ENCODE data around the gene BIRC5.
"Not testable (repeated sequence)": the region's sequence is repeated elsewhere in the genome, so short reads cannot be mapped to it uniquely, and the experiment has no call there.

Gene BIRC5

DNA sequence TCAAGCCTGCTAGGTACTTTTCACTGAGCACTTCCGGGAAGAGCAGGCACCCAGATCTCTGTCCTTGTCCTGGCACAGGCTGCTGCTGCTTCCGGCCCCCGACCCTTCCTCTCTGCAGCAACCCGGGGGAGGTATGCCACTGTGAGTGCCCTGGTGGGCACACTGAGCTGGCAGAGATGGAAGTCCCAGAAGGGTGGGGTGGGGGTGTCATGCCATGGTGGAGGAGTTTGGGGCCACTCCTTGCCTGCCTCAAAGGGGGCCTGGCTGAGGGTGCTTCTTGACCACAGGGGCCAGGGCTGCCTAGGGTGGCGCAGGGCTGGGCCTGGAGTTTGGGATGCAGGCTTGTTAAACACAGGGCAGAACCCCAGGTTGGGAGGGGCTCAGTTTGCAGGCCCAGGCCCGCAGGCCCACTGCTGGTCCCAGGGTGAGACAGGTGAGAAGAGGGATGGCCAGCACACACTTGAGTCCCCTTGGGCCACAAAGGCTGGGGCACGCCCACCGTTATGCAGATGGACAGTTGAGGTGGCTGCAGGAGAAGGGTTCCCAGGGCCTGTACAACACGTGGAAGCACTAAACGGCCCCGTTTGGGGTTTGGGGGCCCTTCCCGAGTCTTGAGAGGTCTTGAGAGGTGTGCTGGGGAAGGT lies 26.1 kb downstream of the BIRC5 start:
- DNase-seq (ENCODE audit: low read depth in 2 of 2) = no peak

DNA sequence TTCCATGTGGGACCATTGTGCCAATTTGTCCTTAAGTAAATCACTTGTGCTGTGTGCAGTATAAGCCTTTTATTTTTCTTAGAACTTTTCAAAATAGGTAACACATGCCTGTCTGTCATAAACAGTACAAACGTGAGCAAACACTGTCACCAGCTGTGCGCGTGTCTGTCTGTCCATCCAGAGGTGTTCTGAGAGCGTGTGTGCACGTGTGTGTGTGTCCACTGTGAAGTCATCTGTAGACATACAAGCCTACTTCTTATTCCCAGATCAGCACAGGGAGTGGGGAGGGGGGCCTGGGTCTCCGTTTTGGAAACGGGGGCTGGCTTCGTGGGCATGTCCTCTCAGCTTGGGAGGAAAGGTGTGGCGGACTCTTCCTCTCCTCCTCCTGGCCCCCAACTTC lies 26.8 kb downstream of the BIRC5 start:
- DNase-seq (ENCODE audit: low read depth in 2 of 2) = no peak

DNA sequence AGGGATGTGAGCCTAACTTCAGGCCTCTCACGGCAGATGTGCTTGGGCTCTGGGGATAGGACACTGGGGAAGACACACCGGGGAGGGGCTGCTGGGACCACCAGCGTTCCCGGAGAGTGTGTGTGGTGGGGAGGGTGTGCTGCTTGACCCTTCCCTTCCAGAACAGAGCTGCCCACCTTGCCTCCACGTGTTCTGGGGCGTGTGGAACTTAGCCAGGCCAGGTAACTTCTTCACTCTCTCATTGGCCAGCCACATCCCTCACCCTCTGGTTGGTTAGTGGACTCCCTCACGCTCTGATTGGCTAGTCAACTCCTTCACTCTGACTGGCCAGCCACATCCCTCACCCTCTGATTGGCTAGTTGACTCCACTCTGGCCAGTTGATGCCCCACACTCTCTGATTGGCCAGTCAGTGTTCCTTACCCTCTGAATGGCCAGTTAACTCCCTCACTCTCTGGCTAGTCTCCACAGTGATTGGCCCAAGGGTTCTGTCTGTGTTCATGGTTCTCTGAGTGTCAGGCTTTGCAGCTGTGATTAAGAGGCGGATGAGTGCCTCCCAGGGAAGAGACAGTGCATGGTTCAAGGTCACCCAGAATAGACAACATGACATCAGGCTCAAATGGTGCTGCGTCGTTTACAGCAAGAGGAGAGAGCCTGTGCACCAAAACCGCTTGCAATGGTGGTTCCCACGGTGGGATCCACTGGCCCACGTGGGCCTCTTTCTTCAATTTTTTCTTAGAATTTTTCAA lies 27.4 kb downstream of the BIRC5 start:
- DNase-seq (ENCODE audit: low read depth in 2 of 2) = no peak

DNA sequence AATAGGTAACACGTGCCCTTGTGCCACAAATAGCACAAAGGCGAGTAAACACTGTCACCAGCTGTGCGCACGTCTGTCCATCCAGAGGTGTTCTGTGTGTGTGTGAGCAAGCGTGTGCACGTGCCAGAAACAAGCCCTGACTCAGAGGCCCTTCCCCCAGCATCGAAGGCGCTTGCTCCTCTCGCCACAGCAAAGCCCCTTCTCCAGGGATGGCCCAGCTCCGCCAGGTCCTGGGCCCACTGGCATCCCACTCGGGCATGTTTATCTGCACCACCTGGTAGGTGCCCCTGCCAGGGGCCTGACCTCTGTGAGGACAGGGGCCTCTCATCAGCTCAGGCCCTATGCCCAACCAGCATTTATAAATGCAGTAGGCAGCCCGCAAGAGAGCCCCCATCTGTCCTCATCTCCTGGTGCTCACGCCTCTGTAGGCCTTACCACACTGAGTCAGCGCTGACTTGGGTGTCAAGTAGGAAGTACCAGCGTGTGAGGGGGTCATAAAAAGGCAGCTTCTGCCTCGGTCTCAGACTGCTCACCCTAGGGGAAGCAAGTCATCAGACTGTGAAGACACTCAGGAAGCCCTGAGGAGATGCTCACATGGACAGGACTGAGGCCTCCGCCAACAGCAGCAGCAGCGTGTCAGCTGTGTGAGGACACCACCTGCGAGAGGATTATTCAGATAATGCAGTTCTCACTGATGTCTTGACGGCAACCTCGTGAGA lies 28.1 kb downstream of the BIRC5 start:
- DNase-seq (ENCODE audit: low read depth in 2 of 2) = no peak

DNA sequence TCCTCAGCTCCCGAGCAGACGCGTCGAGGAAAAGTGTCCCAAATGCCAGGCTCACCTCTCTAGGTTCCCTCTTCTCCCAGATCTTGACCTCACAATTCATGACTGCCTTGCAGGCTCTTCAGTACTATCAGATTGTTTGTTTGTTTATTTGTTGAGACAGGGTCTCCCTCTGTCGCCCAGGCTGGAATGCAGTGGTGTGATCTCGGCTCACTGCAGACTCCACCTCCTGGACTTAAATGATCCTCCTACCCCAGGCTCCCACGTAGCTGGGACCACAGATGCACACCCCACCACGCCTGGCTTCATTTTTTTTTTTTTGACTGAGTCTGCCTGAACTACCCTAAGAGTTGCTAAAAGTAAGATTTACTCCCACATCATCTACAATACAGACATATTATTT lies 33.3 kb downstream of the BIRC5 start:
- DNase-seq (ENCODE audit: low read depth in 2 of 2) = no peak

DNA sequence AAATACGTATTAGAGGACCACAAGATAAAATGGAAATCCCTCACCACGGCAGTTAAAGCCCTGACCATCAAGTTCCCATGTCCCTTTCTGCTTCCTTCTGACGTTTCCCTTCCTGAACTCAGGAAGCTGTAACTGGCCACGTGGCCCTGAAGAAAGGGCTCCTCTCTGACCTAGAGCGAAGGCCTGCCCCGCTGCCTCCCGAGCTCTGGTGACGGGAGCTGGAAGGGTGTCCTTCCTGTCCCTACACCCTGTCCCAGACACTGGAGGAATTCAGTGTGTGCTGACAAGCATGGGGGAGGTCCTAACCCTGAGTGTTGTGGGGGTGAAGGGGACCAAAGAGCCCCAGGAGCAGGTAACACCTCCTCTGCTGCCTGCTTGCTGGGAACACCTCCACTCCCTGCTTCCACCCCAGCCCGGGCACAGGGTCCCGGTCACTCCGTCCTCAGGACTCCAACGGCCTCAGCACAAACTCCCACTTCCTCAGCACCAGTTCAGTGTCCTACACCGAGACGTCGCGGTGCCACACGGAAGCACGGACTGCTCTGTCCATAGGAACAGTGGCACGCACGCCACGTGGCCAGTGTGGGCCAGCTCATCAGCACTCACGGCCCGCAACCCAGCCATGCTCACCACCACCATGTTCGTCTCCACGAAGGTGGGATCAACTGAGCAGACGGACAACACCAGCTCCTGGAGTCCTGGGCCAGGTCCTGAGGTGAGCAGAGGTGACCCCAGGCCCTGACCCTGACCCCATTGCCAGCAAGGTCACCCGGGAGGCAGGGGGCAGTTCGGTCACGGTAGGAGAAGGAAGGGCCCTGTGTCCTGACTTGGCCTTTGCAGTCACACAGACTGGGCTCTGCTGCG lies 34.2 kb downstream of the BIRC5 start:
- DNase-seq (ENCODE audit: low read depth in 2 of 2) = no peak

DNA sequence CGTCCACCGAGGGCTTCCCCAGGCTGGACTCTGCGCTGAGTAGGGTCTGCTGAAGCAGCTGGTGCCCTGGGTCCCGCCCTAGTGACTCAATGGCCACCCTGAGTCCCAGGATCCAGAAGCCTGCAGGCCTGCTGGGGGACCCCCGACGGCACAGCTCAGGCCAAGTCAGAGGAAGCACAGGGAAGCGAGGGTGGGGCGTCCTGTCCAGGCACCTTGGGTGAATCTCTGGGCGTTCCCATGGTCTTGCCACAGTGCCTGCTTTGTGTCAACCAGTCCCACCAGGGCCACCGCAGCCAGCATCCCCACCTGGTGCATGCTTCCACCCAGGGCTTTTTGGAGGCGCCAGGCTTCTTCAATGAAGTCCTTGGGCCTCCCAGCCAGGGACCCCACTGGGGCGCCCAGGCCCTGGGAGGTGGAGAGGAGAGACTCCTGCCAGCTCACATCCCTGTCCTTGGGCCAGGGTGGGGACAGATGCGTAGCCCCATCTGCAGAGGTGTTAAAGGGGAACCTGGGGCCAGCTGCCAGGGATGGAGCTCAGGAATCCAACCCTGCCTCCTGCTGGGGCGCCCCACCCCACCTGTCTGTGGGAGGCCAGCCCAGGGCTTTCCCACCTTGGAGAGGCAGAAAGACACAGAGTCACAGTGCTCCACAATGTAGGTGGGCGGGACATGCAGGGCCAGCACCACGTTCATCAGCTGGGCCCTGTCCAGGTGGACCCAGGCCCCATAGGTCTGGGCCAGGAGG lies 35.2 kb downstream of the BIRC5 start:
- DNase-seq (ENCODE audit: low read depth in 2 of 2) = no peak

DNA sequence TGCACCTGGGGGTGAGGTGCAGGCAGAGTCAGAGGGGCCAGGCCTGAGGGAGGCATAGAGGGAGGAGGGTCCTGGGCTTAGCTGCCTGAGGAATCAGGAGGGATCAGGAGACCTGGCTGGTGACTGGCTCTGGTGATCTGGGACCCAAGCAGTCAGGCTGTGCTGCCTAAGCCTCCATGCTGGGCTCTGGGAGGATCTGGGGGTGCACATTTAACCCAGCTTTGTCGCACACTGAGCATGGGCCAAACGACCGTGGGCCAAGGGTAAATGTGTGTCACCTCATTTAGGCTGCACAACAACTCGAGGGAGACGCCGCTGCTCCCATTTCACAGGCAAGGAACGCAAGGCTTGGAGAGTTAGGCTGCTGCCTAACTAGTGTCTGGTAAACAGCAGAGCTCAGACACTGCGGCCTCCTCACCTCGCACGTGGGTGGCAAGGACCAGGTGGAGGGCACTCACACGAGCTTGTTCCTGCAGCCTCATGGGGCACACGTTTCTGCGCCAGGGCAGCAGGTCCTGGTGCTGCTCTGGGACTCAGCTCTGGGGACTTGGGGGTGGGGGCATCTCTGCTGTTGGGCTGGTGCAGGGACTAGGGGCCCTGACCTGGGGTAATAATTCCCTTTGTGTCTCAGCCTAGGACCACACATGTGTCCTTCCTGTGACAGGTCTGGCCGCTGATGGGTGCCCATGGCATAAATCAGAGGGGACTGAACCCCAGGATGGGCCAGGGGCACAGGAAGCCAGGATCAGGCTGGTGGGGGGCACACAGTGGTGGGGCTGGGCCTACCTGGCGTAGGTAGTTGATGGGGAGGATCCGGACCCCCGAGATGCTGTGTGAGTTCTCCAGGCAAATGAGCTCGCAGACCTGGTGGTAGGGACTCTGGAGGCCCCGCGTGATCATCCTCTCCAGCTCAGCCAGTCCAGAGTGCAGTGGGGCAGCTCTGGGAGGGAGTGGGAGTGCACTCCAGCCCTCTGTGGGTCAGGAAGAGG lies 36.1 kb downstream of the BIRC5 start:
- no peak for DNase-seq (ENCODE audit: low read depth in 2 of 2)

DNA sequence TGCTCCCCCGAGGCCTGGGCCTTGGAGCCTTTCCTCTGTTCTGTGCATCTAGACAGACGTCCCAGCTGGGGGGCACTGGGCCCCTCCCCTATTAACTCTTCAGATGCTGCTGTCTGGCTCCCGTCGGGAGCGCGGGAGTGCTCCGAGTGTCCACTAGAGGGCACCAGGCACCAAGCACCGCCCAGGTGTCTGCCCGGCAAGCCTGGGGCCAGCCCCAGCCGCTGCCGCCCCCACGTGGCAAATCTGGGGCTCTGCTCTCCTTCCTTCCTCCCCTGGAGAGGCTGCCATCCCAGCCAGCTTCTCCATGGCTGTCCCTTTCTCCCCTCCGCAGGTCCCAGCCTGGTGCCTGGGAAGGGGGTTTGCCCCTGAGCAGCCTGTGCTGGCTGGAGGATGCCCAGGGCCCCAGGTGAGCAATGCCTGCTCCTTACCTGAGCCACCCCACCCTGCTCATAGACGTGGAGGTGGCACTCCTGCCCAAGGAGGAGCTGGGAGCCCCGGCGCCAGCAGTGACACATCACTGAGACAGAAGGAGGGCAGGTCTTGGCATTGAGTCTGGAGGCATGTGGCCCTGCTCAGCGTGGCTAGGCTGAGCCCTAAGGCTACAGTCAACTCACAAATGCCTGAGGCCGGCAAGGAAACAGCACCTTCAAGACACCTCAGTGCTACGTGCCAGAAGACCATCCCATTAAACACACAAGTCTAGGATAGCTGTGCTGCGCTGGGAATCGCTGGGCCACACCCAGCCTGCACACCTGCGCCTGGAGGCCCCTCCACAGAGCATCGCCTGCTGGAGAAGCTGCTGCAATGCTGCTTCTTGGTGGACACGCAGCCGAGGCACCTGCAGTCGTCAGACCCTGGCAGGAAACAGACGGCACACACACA lies 37.1 kb downstream of the BIRC5 start:
- peak; percentile 84 for DNase-seq (ENCODE audit: low read depth in 2 of 2)

DNA sequence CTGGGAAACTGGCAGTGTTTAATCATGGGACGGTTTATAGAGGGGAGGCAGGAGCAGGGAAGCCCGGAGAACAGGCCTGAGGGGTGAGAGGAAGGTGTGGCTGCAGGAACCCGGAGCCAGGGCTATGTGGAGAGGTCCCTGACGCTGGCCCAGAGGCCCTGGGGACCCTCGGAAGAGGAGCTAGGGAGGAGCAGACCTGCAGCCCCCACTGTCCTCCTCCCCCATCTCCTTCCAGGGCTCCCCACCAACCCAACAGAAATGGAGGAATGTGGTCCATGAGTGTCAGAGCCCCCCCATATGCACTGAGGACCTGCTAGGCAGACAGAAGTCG lies 37.7 kb downstream of the BIRC5 start:
- no peak for DNase-seq (ENCODE audit: low read depth in 2 of 2)

DNA sequence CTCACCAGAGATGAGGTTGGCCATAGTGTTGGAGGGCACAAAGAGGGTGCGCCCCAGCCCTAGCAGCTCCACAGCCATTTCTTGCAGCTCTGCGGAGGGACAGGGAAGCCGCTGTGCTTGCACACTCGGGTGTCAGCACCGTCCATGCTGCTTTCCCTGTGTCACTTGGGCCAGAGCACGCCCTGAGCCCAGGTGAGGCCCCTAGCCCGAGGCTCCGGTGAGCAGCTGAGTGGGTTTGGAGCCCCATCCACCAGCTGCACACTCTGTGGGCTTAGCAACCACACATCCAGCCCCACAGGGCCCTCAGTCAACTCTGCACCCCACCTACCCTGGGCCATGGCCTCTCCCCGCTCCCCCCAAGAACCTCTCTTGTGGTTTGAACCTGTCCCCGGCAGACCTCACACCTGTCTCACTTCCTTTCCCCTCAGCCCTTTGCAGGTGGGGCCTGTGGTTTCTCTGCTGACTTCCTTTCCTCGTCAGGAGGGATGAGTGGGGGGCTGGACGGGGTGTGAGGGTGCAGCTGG lies 38.1 kb downstream of the BIRC5 start:
- DNase-seq (ENCODE audit: low read depth in 2 of 2) = no peak

DNA sequence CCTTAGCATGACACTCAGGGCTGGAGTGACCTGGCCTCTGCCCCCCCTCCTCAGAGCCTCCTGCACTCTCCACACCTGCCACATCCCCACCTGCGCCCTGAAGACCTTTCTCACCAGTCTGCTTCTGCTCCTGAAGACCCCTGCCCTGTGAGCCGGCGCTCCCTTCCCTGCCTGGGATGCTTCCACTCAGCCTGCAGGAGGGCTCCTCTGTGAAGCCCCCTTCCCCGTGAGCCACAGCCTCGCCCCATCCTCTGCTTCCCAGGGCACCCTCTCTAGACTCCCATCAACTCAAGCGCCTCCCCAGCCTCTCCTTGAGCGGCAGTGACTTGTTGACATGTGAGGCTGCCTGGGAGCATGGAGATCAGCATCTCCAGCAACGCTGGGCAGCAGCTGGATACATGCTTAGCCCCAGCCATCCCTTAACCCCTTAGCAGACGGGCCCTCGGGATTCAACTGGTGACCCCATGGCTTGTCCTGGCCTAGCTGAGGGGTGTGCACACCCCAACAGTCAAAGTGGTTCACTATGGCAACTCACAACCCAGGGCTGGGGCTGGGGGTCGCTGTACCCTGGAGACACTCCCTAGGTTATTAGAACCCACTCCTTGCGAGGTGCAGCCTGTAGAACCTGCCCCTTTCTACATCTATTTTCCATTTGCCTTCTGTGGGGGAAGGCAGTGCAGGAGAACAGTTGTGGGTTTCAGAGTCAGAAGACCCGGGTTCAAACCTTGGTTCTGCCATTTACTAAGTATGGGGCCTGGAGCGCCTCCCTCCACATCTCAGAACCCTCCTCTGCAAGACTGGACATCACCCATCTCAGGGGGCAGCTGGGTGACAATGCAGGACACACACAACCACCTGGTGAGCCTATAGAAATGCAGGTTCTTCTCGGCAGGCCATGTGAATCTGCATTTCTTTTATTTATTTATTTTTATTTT lies 38.9 kb downstream of the BIRC5 start:
- DNase-seq (ENCODE audit: low read depth in 2 of 2) = no peak

DNA sequence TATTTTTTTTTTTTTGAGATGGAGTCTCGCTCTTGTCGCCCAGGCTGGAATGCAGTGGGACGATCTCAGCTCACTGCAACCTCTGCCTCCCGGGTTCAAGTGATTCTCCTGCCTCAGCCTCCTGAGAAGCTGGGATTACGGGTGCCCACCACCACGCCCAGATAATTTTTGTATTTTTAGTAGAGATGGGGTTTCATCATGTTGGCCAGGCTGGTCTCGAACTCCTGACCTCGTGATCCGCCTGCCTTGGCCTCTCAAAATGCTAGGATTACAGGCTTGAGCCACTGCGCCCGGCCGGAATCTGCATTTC lies 39.5 kb downstream of the BIRC5 start:
- not testable (repeated sequence) for DNase-seq (ENCODE audit: low read depth in 2 of 2)

DNA sequence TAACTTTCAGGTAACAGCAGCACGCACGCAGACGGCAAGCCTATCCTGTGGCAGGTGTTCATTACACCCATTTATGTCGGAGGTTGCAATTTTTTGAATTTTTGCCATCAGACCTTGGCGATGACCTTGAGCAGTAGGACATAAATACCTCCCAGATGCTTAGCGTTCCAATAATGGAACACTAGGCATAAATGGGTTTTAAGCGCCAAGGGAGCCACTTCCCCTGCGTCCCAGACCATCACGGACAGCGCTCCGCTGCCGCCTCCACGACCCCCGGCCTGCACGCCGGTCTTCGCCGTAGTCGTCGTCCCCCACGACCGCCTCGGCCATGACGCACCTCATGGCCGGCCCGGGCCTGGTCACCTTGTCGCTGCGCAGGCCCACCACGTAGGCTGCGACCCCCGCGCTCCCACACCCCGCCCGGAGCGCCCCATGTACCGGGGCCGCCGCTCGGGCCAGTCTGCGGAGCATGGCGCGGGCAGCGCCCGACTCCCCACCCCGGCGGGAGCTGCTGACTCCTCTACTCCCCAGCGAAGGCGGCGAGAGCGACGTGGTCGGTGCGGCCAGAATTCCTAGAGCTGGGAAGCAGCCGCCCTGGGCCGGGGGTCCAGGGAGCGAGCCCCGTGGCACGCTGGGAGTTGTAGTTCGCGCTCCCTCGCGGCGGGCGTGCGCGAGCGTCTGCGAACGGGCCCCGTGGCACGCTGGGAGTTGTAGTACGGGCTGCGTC lies 40.1 kb downstream of the BIRC5 start:
- DNase-seq (ENCODE audit: low read depth in 2 of 2) = peak; percentile 73 to 79

DNA sequence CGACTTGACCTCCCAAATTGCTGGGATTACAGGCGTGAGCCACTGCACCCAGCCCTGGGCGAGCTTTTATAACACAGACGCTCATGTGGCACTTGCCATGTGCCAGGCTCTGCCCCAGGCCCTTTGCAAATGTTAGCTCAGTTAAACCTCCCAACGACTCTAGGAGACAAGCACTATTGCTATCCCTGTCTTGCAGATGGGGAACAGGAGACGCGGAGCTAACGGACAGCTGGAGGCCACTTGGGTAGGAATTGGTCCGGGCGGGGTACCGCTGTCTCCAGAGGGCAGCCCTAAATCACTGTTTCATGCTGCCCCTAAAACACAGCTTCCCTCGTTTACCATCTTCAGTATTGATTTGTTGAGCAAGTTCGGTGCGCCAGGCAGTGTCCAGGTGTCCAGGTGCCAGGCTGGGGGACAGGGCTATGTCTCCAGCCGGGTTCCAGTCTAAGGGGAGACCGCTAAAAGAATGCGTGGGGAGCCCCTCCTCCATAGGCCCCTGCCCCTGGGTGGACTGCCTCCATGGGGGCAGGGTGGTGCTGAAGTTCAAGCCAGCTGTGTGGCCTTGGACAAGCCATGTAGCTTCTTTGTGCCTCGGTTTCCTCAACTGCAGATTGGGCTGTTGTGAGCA lies 41.1 kb downstream of the BIRC5 start:
- no peak for DNase-seq (ENCODE audit: low read depth in 2 of 2)

DNA sequence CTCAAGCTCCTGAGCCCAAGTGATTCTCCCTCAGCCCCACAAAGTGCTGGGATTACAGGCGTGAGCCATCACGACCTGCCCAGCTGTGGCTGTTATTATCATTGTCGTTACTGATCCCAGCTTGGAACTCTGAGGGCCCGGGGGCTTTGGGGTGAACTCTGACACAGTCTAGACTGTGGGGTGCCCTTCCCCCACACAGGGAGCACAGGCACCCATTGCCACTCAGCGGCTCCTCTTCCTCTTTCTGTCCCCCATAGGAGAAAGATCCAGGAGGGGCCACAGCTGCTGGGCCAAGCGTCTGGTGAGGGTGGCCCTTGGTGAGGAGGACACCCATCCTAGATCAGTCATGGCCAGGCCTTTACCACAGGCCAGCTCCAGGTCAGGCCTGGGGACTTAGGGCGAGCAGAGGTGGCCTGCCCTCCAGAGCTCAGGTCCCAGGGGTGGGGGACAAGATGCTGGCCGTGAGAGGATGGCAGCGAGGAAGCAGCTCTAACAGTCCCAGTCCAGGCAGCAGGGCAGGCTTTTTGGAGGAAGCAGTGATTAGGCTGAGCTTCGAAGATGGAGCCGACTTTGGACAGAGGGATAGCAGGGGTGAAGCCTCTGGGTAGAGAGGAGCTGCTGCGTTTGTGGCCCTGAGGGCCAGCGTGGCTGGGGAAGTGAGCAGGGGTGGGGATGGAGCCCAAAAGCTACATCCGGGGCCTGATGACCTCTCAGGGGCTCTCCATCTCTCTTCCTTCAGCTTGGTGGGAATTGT lies 42.1 kb downstream of the BIRC5 start:
- no peak for DNase-seq (ENCODE audit: low read depth in 2 of 2)
